ENCODE results near the gene PLXNB1. TPM values are rescaled to one million over a fixed set of nuclear protein-coding genes. Genes with fewer than 3 reads are reported as not detected.

The PLXNB1 gene
- total and polyA plus RNA-seq, 10 of the 15 experiments (the other 5 are each of a cell fraction or from before 2014, with no cell fraction given): 0.18 to 15.1 (median 5.3) TPM

DNA sequence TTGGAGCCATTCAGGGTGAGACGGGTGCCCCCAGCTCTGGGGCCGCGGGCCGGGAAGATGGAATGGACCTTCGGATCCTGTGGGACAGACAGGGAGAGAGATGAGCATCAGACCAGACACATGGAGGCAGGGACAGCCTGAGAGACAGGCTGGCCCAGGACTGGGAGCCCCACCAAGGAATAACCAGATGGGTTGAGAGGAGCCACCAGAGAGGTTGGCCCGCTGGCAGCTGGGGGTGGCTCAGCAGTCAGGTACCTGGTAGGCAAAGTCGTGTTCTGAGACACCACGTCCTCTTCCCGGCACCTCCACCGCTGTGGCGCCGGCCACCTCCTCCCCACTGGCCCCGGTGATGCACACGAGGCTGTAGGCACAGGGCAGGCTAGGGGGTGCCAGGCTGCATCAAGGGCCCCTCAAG, 13.8 kb downstream of the PLXNB1 start:
- Histone ChIP-seq H3K27ac (ENCODE audit: control insufficient read depth, insufficient read depth) (no peak overlapping the region), H3K4me2 (ENCODE audit: control insufficient read depth, insufficient read depth) (no peak overlapping the region), H3K9ac (ENCODE audit: control insufficient read depth, insufficient read depth, low read length) (no peak overlapping the region), H3K27me3 (replicated peaks in 1 of 2; ENCODE audit: control insufficient read depth in 2 of 2, insufficient read depth in 2 of 2, low read length in 1 of 2) (no peaks in the 10 kb centered on the region), H4K20me1 (ENCODE audit: control insufficient read depth, insufficient read depth) (no peaks in the 10 kb centered on the region), H2AFZ (ENCODE audit: control insufficient read depth, low read depth, low read length) (no peak overlapping the region), H3K9me3 (replicated peaks; ENCODE audit: control insufficient read depth, insufficient read depth, low read length) (no peaks in the 10 kb centered on the region), H3K36me3 (ENCODE audit: control insufficient read depth in 2 of 2, insufficient read depth in 2 of 2, low read length in 1 of 2) (no peaks in the 10 kb centered on the region), H3K4me3 (no peak overlapping the region), H3K79me2 (ENCODE audit: control insufficient read depth, insufficient read depth, low read length) (no peaks in the 10 kb centered on the region), H3K4me1 (ENCODE audit: control insufficient read depth, insufficient read depth, low read length) (no peaks in the 10 kb centered on the region)
- SMC1A ChIA-PET (ENCODE audit: uncharacterized antibody, unreplicated experiment): interaction anchor here (2.0 kb wide), 1 partner anchor 15 kb away, joined by 7 read pairs; no protein-coding TSS in a partner anchor
- POLR2A ChIA-PET: interaction anchor here (0.6 kb wide), 1 partner anchor 289 kb away, joined by 3 read pairs; no protein-coding TSS in a partner anchor
- ATAC-seq (no peak), DNase-seq (ENCODE audit: low read depth, low spot score) (no peak), FAIRE-seq (no peak)
- WGBS (ENCODE audit: insufficient coverage, insufficient replicate concordance, low lambda C conversion rate, missing lambda C conversion rate): 55% methylated on average over 14 of the region's 14 CpGs
- CTCF ChIA-PET: interaction anchor here (1.2 to 22.0 kb wide), 2 partner anchors 9 to 20 kb away, joined by 3 to 757 read pairs; partner anchors contain the start of genes CCDC51 and TMA7
- no TSS peak for BruUV-seq (replicated peaks)
- RAD21 ChIA-PET (ENCODE audit: unreplicated experiment): interaction anchor here (3.8 kb wide), 1 partner anchor 20 kb away, joined by 15 read pairs; no protein-coding TSS in a partner anchor
- intact Hi-C loops (cut with micrococcal nuclease; ENCODE audit: unreplicated experiment) (no loop called here), in situ Hi-C loops (cut with MboI) (no loop called here)
- TF ChIP-seq RAD51 (IDR thresholded peaks at IDR 0.05): no peak
- no peak for TF ChIP-seq SREBF1 (IDR thresholded peaks at IDR 0.05; ENCODE audit: low read length)
- no peak for TF ChIP-seq RCOR1 (conservative IDR thresholded peaks at IDR 0.05; ENCODE audit: low read depth, low read length)
- no peak for TF ChIP-seq SKIL (IDR thresholded peaks at IDR 0.05; ENCODE audit: low read depth, poor library complexity, severe bottlenecking)
- TF ChIP-seq, protein P1, sequence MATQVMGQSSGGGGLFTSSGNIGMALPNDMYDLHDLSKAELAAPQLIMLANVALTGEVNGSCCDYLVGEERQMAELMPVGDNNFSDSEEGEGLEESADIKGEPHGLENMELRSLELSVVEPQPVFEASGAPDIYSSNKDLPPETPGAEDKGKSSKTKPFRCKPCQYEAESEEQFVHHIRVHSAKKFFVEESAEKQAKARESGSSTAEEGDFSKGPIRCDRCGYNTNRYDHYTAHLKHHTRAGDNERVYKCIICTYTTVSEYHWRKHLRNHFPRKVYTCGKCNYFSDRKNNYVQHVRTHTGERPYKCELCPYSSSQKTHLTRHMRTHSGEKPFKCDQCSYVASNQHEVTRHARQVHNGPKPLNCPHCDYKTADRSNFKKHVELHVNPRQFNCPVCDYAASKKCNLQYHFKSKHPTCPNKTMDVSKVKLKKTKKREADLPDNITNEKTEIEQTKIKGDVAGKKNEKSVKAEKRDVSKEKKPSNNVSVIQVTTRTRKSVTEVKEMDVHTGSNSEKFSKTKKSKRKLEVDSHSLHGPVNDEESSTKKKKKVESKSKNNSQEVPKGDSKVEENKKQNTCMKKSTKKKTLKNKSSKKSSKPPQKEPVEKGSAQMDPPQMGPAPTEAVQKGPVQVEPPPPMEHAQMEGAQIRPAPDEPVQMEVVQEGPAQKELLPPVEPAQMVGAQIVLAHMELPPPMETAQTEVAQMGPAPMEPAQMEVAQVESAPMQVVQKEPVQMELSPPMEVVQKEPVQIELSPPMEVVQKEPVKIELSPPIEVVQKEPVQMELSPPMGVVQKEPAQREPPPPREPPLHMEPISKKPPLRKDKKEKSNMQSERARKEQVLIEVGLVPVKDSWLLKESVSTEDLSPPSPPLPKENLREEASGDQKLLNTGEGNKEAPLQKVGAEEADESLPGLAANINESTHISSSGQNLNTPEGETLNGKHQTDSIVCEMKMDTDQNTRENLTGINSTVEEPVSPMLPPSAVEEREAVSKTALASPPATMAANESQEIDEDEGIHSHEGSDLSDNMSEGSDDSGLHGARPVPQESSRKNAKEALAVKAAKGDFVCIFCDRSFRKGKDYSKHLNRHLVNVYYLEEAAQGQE (IDR thresholded peaks at IDR 0.05; ENCODE audit: low read depth, low read length): no peak
- no peak for TF ChIP-seq EED (IDR thresholded peaks at IDR 0.05; ENCODE audit: low read depth)
- no peak for TF ChIP-seq ESRRA (IDR thresholded peaks at IDR 0.05; ENCODE audit: low read length)
- no peak for TF ChIP-seq CREM (IDR thresholded peaks at IDR 0.05; ENCODE audit: low read depth)
- no peak for TF ChIP-seq TCF7 (IDR thresholded peaks at IDR 0.05; ENCODE audit: borderline replicate concordance)
- TF ChIP-seq BRCA1 (IDR thresholded peaks at IDR 0.05; ENCODE audit: low read depth, low read length): no peak
